ENCODE results near the gene CBX8.

- TF ChIP-seq CTCF (IDR thresholded peaks at IDR 0.05; ENCODE audit: poor library complexity): no peak
- no peak for TF ChIP-seq EZH2 (IDR thresholded peaks at IDR 0.05; ENCODE audit: borderline replicate concordance)
These were observed 3.0 kb downstream of the CBX8 start for GRCh38 chr17:79793924-79794304.
